IPS-NIHi11 (cell line): ENCODE results near the gene NUDT8.
A peak's percentile ranks its signal among the peaks of the same experiment; 100 is the strongest.
"Not testable (repeated sequence)": the region's sequence is repeated elsewhere in the genome, so short reads cannot be mapped to it uniquely, and the experiment has no call there.

ENCODE experiments used
- DNase-seq: peaks from one replicate; pipeline ENCODE4 v3.0.0; 2012; ENCODE audit warnings: mixed read lengths, low spot score

Gene NUDT8

DNA sequence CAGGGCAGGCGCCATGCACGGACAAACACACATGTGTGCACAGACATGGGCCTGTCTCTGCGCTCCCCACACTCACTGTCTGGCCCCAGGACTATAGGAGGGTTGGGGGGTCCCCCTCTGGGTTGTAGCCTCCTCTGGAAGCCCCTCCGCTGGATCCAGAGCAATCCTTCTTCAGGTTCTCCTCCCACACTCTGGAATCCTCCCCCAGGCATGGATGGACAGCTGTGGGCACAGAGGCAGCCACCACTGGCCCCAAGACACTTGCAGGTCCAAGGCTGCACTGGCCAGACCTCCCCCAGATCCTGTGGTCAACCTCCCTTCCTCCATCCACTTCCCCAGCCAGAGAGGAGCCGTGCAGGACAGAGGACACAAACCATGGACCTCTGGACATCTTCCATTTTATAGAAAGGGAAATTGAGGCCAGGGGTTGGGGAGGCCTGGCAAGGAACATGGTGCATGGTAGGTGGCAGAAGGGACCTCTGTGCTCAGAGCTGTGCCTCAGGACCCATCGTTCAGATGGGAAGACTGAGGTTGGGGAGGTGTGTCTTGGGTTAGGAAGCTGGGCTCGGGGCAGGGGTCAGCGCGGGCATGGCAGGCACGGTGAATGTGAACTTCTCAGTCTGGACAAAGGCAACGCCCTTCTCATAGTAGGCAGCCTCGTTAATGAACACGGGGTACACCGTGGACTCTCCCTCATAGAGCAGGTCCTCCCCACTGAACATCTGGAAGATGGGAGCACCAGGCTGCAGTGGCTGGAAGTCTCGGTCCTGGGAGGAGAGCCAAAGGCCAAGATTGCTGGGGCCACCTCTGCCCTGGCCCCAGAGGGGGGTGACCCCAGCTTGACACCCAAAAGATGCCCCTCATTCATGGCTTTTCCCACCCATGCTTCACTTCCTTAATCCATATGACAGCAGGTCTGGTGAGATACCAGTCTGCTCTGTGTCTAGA lies 12.7 kb upstream of the NUDT8 start:
- no peak for DNase-seq

- no peak for DNase-seq
Observed at GRCh38 chr11:67641338-67642172, 11.8 kb upstream of the NUDT8 start.

GRCh38 chr11:67640758-67641337 lies 11.1 kb upstream of the NUDT8 start:
- DNase-seq = no peak

GRCh38 chr11:67640021-67640757 lies 10.5 kb upstream of the NUDT8 start:
- peak; percentile 87 for DNase-seq

GRCh38 chr11:67639438-67639859 lies 9.7 kb upstream of the NUDT8 start, which contains the start of gene TBX10:
TSS of gene TBX10 (minus strand) at chr11:67639763. CDS start at chr11:67639472, 291 bp downstream.
- DNase-seq = no peak

DNA sequence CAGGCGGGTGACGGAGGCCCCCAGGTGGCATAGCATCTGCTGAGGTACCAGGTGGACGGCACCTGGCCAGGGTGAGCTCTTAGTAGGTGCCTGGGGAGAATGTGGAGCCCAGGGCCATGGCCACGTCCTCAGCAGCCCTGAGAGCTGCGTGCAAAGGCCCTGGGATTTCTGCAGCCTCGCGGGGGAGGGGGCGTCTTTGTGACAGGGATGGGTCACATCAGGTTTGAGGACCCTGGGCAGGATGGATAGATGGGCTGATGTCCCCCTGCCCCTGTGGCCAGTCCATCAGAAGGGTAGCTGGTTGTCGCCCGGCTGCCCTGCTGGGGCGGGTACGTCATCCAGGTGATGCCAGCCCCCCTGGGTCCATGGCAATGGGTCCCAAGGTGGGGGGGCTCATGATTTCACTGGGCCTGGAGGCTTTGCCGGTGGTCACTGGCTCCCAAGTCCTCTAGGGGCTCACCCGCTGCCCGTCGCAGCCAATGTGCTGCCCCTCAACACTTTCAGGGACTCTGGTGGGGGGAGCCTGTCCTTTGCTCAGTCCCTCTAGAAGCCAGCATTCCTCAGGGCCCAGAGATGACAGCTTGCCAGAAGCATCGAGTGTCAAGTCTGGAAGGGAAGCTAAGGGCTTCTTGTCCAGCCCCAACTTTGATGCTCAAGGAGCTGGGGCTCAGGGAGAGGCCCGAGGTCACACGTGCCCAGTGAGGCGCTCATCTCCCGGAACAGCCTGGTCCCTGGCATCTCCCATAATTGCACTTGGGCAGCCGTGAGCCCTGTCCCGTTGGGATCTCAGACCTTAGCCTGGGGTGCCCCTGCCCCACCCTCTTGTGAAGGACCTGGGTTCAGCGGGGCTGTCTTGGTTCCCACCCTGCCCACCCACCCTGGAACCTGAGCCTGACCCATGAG lies 9.0 kb upstream of the NUDT8 start:
- no peak for DNase-seq

DNA sequence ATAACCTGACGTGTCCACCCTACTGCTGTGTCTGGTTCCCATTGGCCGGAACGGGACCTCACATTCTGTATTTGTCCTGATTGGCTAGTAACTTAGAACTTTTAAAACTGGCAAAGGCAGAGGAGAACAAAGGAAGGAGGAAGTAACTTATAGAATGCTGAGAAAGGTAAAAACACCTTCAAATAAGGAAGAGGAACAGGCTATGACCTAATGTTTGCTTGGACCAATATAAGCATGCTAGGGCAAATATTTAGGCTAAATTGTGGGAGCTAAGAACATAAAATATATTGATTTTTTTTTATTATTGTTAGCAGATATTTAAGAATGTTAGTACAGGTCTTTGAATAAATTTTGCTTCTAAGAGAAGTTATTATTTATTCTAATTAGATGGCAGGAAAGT lies 7.7 kb upstream of the NUDT8 start:
- DNase-seq = not testable (repeated sequence)

DNA sequence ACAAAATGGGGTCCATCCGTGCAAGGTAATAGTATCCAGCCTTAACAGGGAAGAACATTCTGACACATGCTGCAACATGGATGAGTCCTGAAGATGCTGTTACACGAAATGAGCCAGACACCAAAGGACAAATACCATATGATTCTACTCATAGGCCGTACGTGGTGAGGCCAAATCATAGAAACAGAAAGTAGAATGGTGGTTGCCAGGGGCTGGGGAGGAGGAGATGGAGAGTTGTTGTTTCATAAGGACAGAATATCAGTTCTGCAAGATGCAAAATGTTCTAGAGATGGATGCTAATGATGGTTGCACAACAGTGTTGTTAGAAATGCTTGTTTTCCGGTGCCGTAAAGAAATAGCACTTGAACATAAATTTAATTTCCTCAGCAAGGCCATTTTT lies 7.2 kb upstream of the NUDT8 start:
- no peak for DNase-seq

DNA sequence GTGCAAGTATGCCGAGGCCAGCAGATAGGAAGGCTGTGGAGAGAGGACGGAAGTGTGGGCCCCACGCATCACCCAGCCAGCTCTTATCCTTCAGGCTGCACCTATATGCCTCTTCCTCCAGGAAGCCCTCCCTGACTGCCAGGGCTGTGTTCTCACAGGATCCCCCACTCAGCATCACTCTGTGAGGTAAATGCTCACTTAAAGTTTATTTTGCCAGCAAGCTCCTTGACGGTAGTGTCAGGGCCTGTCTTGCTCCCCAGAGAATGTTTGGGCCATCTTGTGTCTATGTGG lies 5.4 kb upstream of the NUDT8 start:
- no peak for DNase-seq

- DNase-seq = no peak
Observed at GRCh38 chr11:67634366-67635230, 4.9 kb upstream of the NUDT8 start.

GRCh38 chr11:67633758-67634365 lies 4.1 kb upstream of the NUDT8 start:
- no peak for DNase-seq

GRCh38 chr11:67632982-67633755 lies 3.4 kb upstream of the NUDT8 start:
- DNase-seq = peak; percentile 1

DNA sequence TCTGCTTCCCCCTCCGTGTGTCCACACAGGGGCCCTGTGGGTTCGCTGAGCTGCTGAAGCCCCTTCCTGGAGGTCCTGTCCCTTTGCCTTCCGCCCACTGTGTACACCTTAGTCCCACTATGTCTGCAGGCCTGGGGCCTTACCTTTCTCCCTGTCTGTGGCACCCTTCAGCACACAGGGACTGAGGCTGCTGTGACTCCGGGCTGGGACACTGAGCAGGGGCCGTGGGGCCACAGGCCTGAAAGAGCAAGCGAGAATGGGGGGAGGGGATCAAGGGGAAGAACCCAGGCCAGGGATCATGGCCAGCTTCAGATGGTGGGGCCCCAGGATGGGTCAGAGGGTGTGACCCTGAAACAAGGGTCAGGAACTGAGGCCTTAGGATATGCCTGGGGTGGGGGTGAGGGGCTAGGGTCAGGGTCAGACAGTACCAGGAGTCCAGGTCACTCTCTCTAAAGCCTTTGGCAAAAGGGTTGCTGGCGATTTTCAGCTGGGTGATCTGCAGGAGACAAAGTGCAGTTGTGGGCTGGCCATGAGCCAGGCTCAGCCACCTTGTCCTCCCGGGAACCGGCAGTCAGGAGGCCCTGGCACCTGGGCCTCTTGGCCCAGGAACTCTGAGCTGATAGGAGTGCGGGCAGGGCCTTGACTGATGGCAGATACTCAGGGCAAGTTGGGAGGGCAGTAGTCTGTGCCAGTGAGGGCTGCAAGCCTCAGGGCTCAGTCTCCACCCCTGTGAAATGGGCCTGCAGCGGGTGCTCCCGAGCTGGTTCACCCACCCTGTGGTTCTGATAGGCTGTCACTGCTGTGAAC lies 2.6 kb upstream of the NUDT8 start:
- DNase-seq = peak; percentile 6

DNA sequence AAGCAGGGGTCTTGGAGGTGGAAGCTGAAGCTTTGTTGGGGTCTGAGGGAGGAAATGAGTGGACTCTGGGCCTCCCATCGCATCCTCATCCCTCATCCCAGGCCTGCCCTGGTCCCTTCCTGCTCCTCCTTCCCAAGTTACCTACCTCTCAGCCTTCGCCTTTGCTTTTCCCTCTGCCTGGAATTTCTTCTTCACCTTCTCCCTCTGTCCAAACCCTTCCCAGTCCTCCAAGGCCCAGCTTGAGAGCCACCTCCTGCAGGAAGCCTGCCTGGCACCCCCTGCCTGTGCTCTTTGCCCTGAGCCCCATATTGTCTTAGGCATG lies 2.1 kb upstream of the NUDT8 start:
- no peak for DNase-seq

GRCh38 chr11:67631411-67631810 lies 1.7 kb upstream of the NUDT8 start:
- DNase-seq = no peak

DNA sequence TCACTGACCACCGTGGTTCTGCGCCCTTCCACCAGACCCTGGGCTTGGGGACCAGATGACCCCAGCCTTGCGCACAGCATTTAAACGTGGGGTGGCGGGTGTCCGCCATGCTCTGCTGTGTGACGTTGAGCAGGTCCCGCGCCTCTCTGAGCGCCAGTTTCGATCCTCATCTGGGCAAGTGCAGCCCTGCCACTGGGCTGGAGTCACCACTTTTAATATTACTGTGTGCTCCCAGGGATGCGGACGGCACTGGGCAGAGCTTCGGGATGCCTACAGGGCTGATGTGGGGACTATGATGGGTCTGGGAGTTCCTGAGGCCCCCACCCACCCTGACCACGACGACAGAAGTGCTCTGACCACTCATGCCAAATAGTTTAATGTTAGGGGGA lies 1.2 kb upstream of the NUDT8 start:
- no peak for DNase-seq

DNA sequence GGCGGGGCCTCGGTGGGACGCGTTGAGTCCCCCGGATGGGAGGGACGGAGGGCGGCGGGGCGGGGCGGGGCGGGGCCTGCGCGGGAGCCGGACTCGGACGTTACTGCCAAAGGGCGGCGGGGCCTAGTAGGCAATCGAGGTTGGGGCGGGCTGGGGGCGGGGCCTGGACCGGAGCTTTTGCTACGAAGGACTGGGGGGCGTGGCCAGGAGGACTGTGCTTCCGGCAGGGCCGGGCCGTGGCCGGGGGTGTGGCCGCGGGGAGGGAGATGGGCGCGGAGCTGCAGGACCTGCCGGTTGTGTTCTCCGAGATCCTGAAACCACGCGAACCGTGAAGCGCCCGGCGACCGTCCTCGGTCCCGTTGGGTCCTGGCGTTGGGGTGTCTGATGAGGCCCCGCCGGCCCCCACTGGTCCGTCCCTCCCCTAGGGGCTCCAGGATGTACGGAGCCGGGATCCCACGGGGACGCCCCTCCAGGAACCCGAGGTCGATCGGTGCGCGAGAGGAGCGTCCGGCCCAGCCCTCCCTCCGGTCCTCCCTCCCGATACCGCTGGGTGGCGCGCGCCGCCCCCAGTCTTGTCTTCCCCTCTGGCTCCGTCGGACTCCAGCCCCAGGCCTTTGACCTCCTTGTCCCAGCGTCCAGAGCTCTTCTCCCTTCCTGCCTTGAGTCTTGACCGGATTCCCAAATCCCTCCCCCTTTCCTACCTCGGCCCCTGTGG lies 648 bp upstream of the NUDT8 start:
- DNase-seq = peak; percentile 96
